ENCODE data around the gene GINS1. TPM values are rescaled to one million over a fixed set of nuclear protein-coding genes. Genes with fewer than 3 reads are reported as not detected.

The GINS1 gene
- total and polyA plus RNA-seq, 2 of the 8 experiments (the other 6 are each of a cell fraction or from before 2014, with no cell fraction given): 44.7 to 68.4 TPM

DNA sequence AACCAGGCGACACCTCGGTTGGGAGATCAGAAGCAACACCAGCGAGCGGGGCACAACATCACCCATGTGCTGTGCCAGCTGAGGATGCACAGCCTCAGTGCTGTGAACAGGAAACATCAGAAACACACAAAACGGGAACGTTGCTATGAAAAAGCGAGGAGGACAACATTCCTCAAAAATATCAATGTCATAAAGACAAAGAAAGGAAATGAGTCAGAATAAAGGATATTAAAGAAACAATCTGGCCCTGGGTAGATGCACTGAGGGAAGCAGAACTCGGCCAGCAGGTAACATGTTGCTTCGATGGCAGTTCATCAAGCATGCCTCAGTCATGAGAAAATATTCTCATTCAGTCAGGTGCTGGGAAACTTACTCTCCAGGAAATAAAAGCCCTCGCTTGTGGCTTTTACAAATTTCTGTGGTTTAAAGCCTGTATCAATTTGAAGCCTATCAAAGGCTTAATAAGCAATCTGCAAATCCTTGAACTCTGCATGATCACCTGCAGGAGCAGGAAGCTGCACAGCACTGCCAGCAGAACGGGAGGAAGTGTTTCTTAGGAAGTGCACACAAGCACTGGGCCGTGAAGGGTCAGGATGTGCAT, 77.5 kb downstream of the GINS1 start:
- Histone ChIP-seq H3K14ac (ENCODE audit: insufficient read length) (no peak overlapping the region), H2BK20ac (ENCODE audit: low read length) (no peak overlapping the region), H3K27me3 (replicated peaks in 1 of 4; ENCODE audit: control insufficient read depth in 3 of 4, extremely low read depth in 1 of 4, insufficient read depth in 3 of 4, low read length in 3 of 4) (no peaks in the 10 kb centered on the region), H4K20me1 (replicated peaks in 1 of 2; ENCODE audit: control insufficient read depth in 1 of 2, insufficient read depth in 2 of 2, low read length in 2 of 2) (peaks cover 0 to 2% of the 10 kb centered on the region in 2 experiments), H3K56ac (replicated peaks; ENCODE audit: insufficient read length, low read depth, low read length) (no peak overlapping the region), H3K9me3 (ENCODE audit: insufficient read depth in 2 of 2, low read depth in 1 of 2, low read length in 1 of 2) (no peaks in the 10 kb centered on the region), H3K4me2 (ENCODE audit: insufficient read depth in 1 of 2, low read depth in 2 of 2, low read length in 2 of 2) (no peak overlapping the region), H2BK12ac (ENCODE audit: low read depth, low read length) (no peak overlapping the region), H3K18ac (ENCODE audit: extremely low read depth, low read length) (no peak overlapping the region), H3K79me1 (ENCODE audit: low read depth, low read length) (no peaks in the 10 kb centered on the region), H2AK5ac (ENCODE audit: low read depth, low read length) (no peak overlapping the region), H3K4me3 (ENCODE audit: extremely low read depth in 1 of 4, insufficient read depth in 2 of 4, low read depth in 3 of 4, low read length in 4 of 4) (no peak overlapping the region), H4K5ac (ENCODE audit: insufficient read length, low read depth, low read length) (no peak overlapping the region), H3K4ac (replicated peaks; ENCODE audit: insufficient read length, low read depth, low read length) (no peak overlapping the region), H3K27ac (ENCODE audit: low read depth, low read length) (no peak overlapping the region), H3K23ac (ENCODE audit: insufficient read length) (no peak overlapping the region), H3K79me2 (ENCODE audit: control insufficient read depth in 1 of 2, insufficient read depth in 2 of 2, low read length in 2 of 2) (no peaks in the 10 kb centered on the region), H2AFZ (ENCODE audit: low read length) (no peak overlapping the region), H2BK5ac (ENCODE audit: low read depth, low read length) (no peak overlapping the region), H4K8ac (ENCODE audit: extremely low read depth, insufficient read depth, low read length) (no peak overlapping the region), H2BK15ac (ENCODE audit: low read length) (no peak overlapping the region), H3K9ac (replicated peaks in 1 of 4; ENCODE audit: extremely low read depth in 1 of 4, low read depth in 3 of 4, low read length in 3 of 4) (no peak overlapping the region), H3K4me1 (replicated peaks in 1 of 4; ENCODE audit: control insufficient read depth in 3 of 4, insufficient read depth in 4 of 4, low read length in 3 of 4) (peaks cover 0 to 12% (median 6%) of the 10 kb centered on the region in 4 experiments; a peak in 6 of 7 replicates), H2BK120ac (replicated peaks; ENCODE audit: low read depth, low read length) (no peak overlapping the region), H4K91ac (replicated peaks; ENCODE audit: insufficient read length, low read length) (no peak overlapping the region), H3K23me2 (ENCODE audit: low read depth, low read length) (no peaks in the 10 kb centered on the region), H3K36me3 (ENCODE audit: control insufficient read depth in 2 of 4, insufficient read depth in 4 of 4, low read length in 3 of 4) (peaks cover 2 to 15% (median 11%) of the 10 kb centered on the region in 4 experiments; a peak in 4 of 8 replicates)
- TF ChIP-seq TEAD4 (IDR thresholded peaks at IDR 0.05; ENCODE audit: low read depth, low read length): no peak
- TF ChIP-seq, protein P1, sequence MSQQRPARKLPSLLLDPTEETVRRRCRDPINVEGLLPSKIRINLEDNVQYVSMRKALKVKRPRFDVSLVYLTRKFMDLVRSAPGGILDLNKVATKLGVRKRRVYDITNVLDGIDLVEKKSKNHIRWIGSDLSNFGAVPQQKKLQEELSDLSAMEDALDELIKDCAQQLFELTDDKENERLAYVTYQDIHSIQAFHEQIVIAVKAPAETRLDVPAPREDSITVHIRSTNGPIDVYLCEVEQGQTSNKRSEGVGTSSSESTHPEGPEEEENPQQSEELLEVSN (IDR thresholded peaks at IDR 0.05): no peak
- no peak for TF ChIP-seq TAF7 (optimal IDR thresholded peaks at IDR 0.05; ENCODE audit: borderline replicate concordance, low read depth, low read length)
- POLR2A ChIA-PET (ENCODE audit: partially characterized antibody): interaction anchor here (1.1 kb wide), 1 partner anchor 10 kb away, joined by 3 read pairs; no protein-coding TSS in a partner anchor
- 93% methylated on average over 12 of the region's 12 CpGs; no CpG with 5 or more reads in 1 of the 2 experiments for WGBS, 2 experiments (ENCODE audit: extremely low coverage in 1 of 2, insufficient coverage in 1 of 2, insufficient read length in 1 of 2, insufficient replicate concordance in 2 of 2, low coverage in 1 of 2, low lambda C conversion rate in 2 of 2, missing lambda C conversion rate in 1 of 2)
- FAIRE-seq (no peak), DNase-seq (ENCODE audit: low read depth in 1 of 2, low spot score in 2 of 2) (no peak)
- CTCF ChIA-PET (ENCODE audit: partially characterized antibody): interaction anchor here (0.6 kb wide), 1 partner anchor 71 kb away, joined by 3 read pairs; no protein-coding TSS in a partner anchor

Measured in H1 (cell line).